Osteoblast (primary cell): ENCODE measurements around the gene STK38. TPM values are rescaled to one million over a fixed set of nuclear protein-coding genes. Genes with fewer than 3 reads are reported as not detected.
"Not testable (repeated sequence)": the region's sequence is repeated elsewhere in the genome, so short reads cannot be mapped to it uniquely, and the experiment has no call there.

Experiments used
- DNase-seq: peaks from one replicate; pipeline ENCODE4 v3.0.0; 2011; ENCODE audit warnings: low spot score, mixed read lengths; ENCODE audit not compliant: insufficient read length; ENCODE audit errors: missing footprints
- H2AFZ ChIP-seq: 2 replicates; pipeline ENCODE4 v1.6.0; 2011; ENCODE audit warnings: mild to moderate bottlenecking, low read length
- H3K27ac ChIP-seq: 2 replicates; pipeline ENCODE4 v1.5.1; 2011; ENCODE audit warnings: mild to moderate bottlenecking, low read depth, low read length, moderate library complexity
- H3K27me3 ChIP-seq: 2 replicates; pipeline ENCODE4 v1.6.0; 2012; ENCODE audit warnings: mild to moderate bottlenecking, control low read depth, inconsistent platforms, low read length, moderate library complexity; ENCODE audit not compliant: insufficient read depth
- H3K36me3 ChIP-seq: 2 replicates; pipeline ENCODE4 v1.5.1; 2011; ENCODE audit warnings: mild to moderate bottlenecking, low read length, control low read depth, moderate library complexity; ENCODE audit not compliant: insufficient read depth
- H3K4me1 ChIP-seq: 2 replicates; pipeline ENCODE4 v1.5.1; 2011; ENCODE audit warnings: mild to moderate bottlenecking, low read length, control low read depth, moderate library complexity; ENCODE audit not compliant: insufficient read depth
- H3K4me2 ChIP-seq: 2 replicates; pipeline ENCODE4 v1.6.0; 2011; ENCODE audit warnings: mild to moderate bottlenecking, low read length; ENCODE audit not compliant: insufficient read depth
- H3K4me3 ChIP-seq: fragments of 200-600 bp; sonication (generic); 3 replicates; pipeline ENCODE4 v1.5.1; 2012; ENCODE audit warnings: mild to moderate bottlenecking, low read length, inconsistent platforms; ENCODE audit not compliant: insufficient read depth
- H3K79me2 ChIP-seq: 2 replicates; pipeline ENCODE4 v1.6.0; 2012; ENCODE audit warnings: mild to moderate bottlenecking, low read length, control low read depth, inconsistent platforms; ENCODE audit not compliant: insufficient read depth
- H3K9me3 ChIP-seq: 2 replicates; pipeline ENCODE4 v1.5.1; 2011; ENCODE audit warnings: low read depth, low read length, control low read depth
- H4K20me1 ChIP-seq: 2 replicates; pipeline ENCODE4 v1.6.0; 2012; ENCODE audit warnings: mild to moderate bottlenecking, low read length, control low read depth; ENCODE audit not compliant: insufficient read depth
- total RNA-seq: library from RNA; depleted of rRNA; stranded (reverse); fragments of >200 nt; gene quantifications from 2 replicates; pipeline ENCODE4 v1.2.3, GENCODE V29; 2012
- TF ChIP-seq, protein P1 (sequence below): IDR thresholded peaks from 2 replicates; pipeline ENCODE4 v1.5.1; 2011; ENCODE audit warnings: mild to moderate bottlenecking, low read depth, low read length, moderate library complexity; ENCODE audit errors: extremely low read depth

Gene STK38
- total RNA-seq, 1 donor: 48.1 TPM

- peaks cover 48% of the 10 kb centered on the region for H4K20me1 ChIP-seq
- H3K79me2 ChIP-seq: peaks cover 98% of the 10 kb centered on the region
These were observed 86.4 kb downstream of the STK38 start for GRCh38 chr6:36460916-36461315.

DNA sequence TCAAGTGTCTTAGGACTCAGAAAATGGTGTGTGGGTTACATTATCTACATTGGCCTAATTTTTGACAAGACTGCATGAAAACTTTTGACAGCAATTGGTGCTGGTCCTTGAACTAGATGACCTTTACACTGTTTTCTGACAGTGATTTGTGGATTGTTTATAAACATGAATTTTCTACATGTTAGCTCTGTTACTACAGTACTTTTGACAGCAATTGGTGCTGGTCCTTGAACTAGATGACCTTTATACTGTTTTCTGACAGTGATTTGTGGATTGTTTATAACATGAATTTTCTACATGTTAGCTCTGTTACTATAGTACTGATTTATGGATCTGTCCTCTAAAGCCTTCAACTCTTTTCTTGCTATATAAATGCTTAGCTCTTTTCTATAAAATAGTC lies 87.8 kb downstream of the STK38 start:
- DNase-seq: no peak
- TF ChIP-seq, protein P1, sequence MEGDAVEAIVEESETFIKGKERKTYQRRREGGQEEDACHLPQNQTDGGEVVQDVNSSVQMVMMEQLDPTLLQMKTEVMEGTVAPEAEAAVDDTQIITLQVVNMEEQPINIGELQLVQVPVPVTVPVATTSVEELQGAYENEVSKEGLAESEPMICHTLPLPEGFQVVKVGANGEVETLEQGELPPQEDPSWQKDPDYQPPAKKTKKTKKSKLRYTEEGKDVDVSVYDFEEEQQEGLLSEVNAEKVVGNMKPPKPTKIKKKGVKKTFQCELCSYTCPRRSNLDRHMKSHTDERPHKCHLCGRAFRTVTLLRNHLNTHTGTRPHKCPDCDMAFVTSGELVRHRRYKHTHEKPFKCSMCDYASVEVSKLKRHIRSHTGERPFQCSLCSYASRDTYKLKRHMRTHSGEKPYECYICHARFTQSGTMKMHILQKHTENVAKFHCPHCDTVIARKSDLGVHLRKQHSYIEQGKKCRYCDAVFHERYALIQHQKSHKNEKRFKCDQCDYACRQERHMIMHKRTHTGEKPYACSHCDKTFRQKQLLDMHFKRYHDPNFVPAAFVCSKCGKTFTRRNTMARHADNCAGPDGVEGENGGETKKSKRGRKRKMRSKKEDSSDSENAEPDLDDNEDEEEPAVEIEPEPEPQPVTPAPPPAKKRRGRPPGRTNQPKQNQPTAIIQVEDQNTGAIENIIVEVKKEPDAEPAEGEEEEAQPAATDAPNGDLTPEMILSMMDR: no peak
- Histone ChIP-seq H4K20me1 (peaks cover 60% of the 10 kb centered on the region), H3K27me3 (no peaks in the 10 kb centered on the region), H3K36me3 (peaks cover 17% of the 10 kb centered on the region), H3K4me2 (no peak overlapping the region), H3K27ac (no peak overlapping the region), H3K9me3 (no peaks in the 10 kb centered on the region), H3K4me3 (no peak overlapping the region), H3K4me1 (peaks cover 8% of the 10 kb centered on the region), H2AFZ (no peak overlapping the region), H3K79me2 (peaks cover 98% of the 10 kb centered on the region)

More at GRCh38 chr6:36460916-36461315, 86.4 kb downstream of the STK38 start:
- H3K9me3 ChIP-seq: no peaks in the 10 kb centered on the region
- H3K27me3 ChIP-seq: no peaks in the 10 kb centered on the region
- TF ChIP-seq, protein P1: no peak
- H3K4me1 ChIP-seq: peaks cover 8% of the 10 kb centered on the region
- H3K27ac ChIP-seq: no peak overlapping the region
- H3K36me3 ChIP-seq: peaks cover 12% of the 10 kb centered on the region
- H2AFZ ChIP-seq: no peak overlapping the region
- DNase-seq: no peak
- H3K4me3 ChIP-seq: no peak overlapping the region
- no peak overlapping the region for H3K4me2 ChIP-seq

GRCh38 chr6:36455486-36456027 lies 91.7 kb downstream of the STK38 start:
- Histone ChIP-seq H3K27ac (no peak overlapping the region), H3K27me3 (no peaks in the 10 kb centered on the region), H3K79me2 (peaks cover 98% of the 10 kb centered on the region)

GRCh38 chr6:36452897-36453296 lies 94.4 kb downstream of the STK38 start:
- not testable (repeated sequence) for H3K4me1 ChIP-seq, H3K4me3 ChIP-seq, H3K27ac ChIP-seq, DNase-seq, H3K4me2 ChIP-seq, H3K27me3 ChIP-seq, H3K9me3 ChIP-seq, H2AFZ ChIP-seq
- peaks cover 97% of the 10 kb centered on the region for H3K79me2 ChIP-seq
- peaks cover 55% of the 10 kb centered on the region for H4K20me1 ChIP-seq
- H3K36me3 ChIP-seq: peaks cover 57% of the 10 kb centered on the region

More at GRCh38 chr6:36455486-36456027, 91.7 kb downstream of the STK38 start:
- H3K4me1 ChIP-seq: no peaks in the 10 kb centered on the region
- H3K4me2 ChIP-seq: no peak overlapping the region
- peaks cover 44% of the 10 kb centered on the region for H3K36me3 ChIP-seq
- no peak overlapping the region for H3K4me3 ChIP-seq
- H3K9me3 ChIP-seq: no peaks in the 10 kb centered on the region
- DNase-seq: peak; percentile 8
- H4K20me1 ChIP-seq: peaks cover 57% of the 10 kb centered on the region
- TF ChIP-seq, protein P1: no peak
- no peak overlapping the region for H2AFZ ChIP-seq

GRCh38 chr6:36449173-36449572 lies 98.1 kb downstream of the STK38 start:
- not testable (repeated sequence) for H3K27ac ChIP-seq, H3K9me3 ChIP-seq, H3K27me3 ChIP-seq, DNase-seq, H3K4me2 ChIP-seq, H2AFZ ChIP-seq, H3K4me3 ChIP-seq
- Histone ChIP-seq H3K79me2 (peaks cover 97% of the 10 kb centered on the region), H3K36me3 (peaks cover 49% of the 10 kb centered on the region), H3K4me1 (peaks cover 15% of the 10 kb centered on the region), H4K20me1 (peaks cover 34% of the 10 kb centered on the region)
